C1 segment of cervical spinal cord (tissue), 14 donors: ENCODE measurements around the gene ARID2.

ENCODE experiments used
- DNase-seq, 14 donors: peaks; one replicate each; lab custom pipeline; 2025; lab: John Stamatoyannopoulos, UW

Gene ARID2

GRCh38 chr12:45729233-45730083 is at the start of gene ARID2:
TSS of gene ARID2 (plus strand) at chr12:45729706. CDS start at chr12:45729837, 131 bp downstream.
- DNase-seq = peak in 13 of 14 donors; percentile 36 to 93 (median 69)

GRCh38 chr12:45680362-45680761 is 49.1 kb upstream of the ARID2 start:
- DNase-seq = no peak

GRCh38 chr12:45681465-45681864 is 48.0 kb upstream of the ARID2 start:
- no peak for DNase-seq

- DNase-seq = no peak
These were observed 43.8 kb upstream of the ARID2 start for GRCh38 chr12:45685680-45686079.

GRCh38 chr12:45687081-45688015 is 42.2 kb upstream of the ARID2 start:
- DNase-seq = no peak

GRCh38 chr12:45688183-45688582 is 41.3 kb upstream of the ARID2 start:
- no peak for DNase-seq

GRCh38 chr12:45695035-45695434 is 34.5 kb upstream of the ARID2 start:
- DNase-seq = no peak

- no peak for DNase-seq
These were observed 33.9 kb upstream of the ARID2 start for GRCh38 chr12:45695606-45696005.

GRCh38 chr12:45696049-45696448 is 33.5 kb upstream of the ARID2 start:
- DNase-seq = no peak

GRCh38 chr12:45697371-45697770 is 32.1 kb upstream of the ARID2 start:
- no peak for DNase-seq

GRCh38 chr12:45701296-45701695 is 28.2 kb upstream of the ARID2 start:
- DNase-seq = no peak

- DNase-seq = no peak
These were observed 25.6 kb upstream of the ARID2 start for GRCh38 chr12:45703942-45704341.

GRCh38 chr12:45704968-45705367 is 24.5 kb upstream of the ARID2 start:
- DNase-seq = no peak

GRCh38 chr12:45705404-45705803 is 24.1 kb upstream of the ARID2 start:
- no peak for DNase-seq

GRCh38 chr12:45707241-45707857 is 22.2 kb upstream of the ARID2 start:
- no peak for DNase-seq

- DNase-seq = no peak
These were observed 21.1 kb upstream of the ARID2 start for GRCh38 chr12:45708363-45708762.

- no peak for DNase-seq
These were observed 20.6 kb upstream of the ARID2 start for GRCh38 chr12:45708901-45709300.

- no peak for DNase-seq
These were observed 17.2 kb upstream of the ARID2 start for GRCh38 chr12:45712319-45712718.

GRCh38 chr12:45713078-45713477 is 16.4 kb upstream of the ARID2 start:
- DNase-seq = no peak

GRCh38 chr12:45718306-45718705 is 11.2 kb upstream of the ARID2 start:
- DNase-seq = no peak

GRCh38 chr12:45720069-45720468 is 9.4 kb upstream of the ARID2 start:
- no peak for DNase-seq

GRCh38 chr12:45721369-45721768 is 8.1 kb upstream of the ARID2 start:
- no peak for DNase-seq
